A549 (cell line): ENCODE data around the gene RAB39B.

Experiments used
- BHLHE40 ChIP-seq: IDR thresholded peaks from 2 replicates; pipeline ENCODE4 v1.6.1; 2012; ENCODE audit warnings: low read depth, low read length, inconsistent platforms
- CEBPB ChIP-seq, 2 experiments: fragments of >200 bp in 1 of 2; sonication (Bioruptor Twin) in 1 of 2; formaldehyde crosslinking in 1 of 2; IDR thresholded peaks; 2 replicates each; pipeline ENCODE4 v1.6.1; 2012 to 2016
- HDAC2 ChIP-seq: fragments of 200-600 bp; sonication (generic); IDR thresholded peaks from 2 replicates; pipeline ENCODE4 v1.6.1; 2016
- MAFK ChIP-seq: fragments of 450-650 bp; IDR thresholded peaks from 2 replicates; pipeline ENCODE4 v1.6.1; 2014; ENCODE audit not compliant: partially characterized antibody
- MAZ ChIP-seq: fragments of 150-350 bp; IDR thresholded peaks from 2 replicates; pipeline ENCODE4 v1.6.1; 2014; ENCODE audit warnings: antibody characterized with exemption, low read depth, low read length, borderline replicate concordance
- PHF8 ChIP-seq: fragments of 200-600 bp; sonication (generic); IDR thresholded peaks from 2 replicates; pipeline ENCODE4 v1.6.1; 2016; ENCODE audit warnings: low read depth, mild to moderate bottlenecking, antibody characterized with exemption, moderate library complexity, borderline replicate concordance
- REST ChIP-seq: fragments of 200-600 bp; sonication (generic); IDR thresholded peaks from 2 replicates; pipeline ENCODE4 v1.6.1; 2016; ENCODE audit warnings: antibody characterized with exemption, mild to moderate bottlenecking, moderate library complexity
- RNF2 ChIP-seq: fragments of 200-600 bp; sonication (generic); IDR thresholded peaks from 2 replicates; pipeline ENCODE4 v1.6.1; 2016; ENCODE audit warnings: low read depth, mild to moderate bottlenecking, antibody characterized with exemption, moderate library complexity, borderline replicate concordance
- TF ChIP-seq, protein P1 (sequence below): fragments of >200 bp; sonication (Bioruptor Twin); formaldehyde crosslinking; IDR thresholded peaks from 3 replicates; pipeline ENCODE4 v1.5.1; 2016
- TF ChIP-seq, protein P2 (sequence below): IDR thresholded peaks from 2 replicates; pipeline ENCODE4 v1.6.1; 2012; ENCODE audit warnings: low read depth, borderline replicate concordance

DNA sequence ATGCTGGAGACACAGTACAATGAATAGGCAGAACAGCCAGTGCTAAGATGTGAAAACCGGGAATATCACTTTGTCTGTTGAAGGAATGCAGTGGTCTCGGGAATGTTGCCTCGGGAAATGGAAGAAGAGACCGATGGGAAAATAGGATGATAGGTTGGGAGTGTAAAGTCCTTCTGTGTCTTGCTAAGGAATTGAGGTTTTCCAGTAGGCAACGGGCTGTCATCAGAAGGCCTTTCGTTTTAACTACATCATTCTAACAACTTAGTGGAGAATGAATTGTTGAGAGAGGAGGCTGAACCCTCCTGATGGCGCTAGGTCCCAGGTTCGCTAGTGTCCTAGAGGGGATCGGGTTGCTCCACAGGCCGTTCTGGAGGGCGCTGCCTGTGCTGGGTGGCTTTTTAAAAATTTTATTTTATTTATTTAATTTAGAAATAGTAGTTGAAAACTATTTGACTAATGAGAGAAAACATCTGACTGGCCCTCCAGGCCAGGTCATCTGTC is 47.3 kb downstream of the RAB39B start:
- TF ChIP-seq HDAC2, result no peak
- TF ChIP-seq BHLHE40, result no peak
- TF ChIP-seq, protein P1, sequence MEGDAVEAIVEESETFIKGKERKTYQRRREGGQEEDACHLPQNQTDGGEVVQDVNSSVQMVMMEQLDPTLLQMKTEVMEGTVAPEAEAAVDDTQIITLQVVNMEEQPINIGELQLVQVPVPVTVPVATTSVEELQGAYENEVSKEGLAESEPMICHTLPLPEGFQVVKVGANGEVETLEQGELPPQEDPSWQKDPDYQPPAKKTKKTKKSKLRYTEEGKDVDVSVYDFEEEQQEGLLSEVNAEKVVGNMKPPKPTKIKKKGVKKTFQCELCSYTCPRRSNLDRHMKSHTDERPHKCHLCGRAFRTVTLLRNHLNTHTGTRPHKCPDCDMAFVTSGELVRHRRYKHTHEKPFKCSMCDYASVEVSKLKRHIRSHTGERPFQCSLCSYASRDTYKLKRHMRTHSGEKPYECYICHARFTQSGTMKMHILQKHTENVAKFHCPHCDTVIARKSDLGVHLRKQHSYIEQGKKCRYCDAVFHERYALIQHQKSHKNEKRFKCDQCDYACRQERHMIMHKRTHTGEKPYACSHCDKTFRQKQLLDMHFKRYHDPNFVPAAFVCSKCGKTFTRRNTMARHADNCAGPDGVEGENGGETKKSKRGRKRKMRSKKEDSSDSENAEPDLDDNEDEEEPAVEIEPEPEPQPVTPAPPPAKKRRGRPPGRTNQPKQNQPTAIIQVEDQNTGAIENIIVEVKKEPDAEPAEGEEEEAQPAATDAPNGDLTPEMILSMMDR, result no peak; the same call in 2 of the 3 replicates
- TF ChIP-seq RNF2, result no peak
- TF ChIP-seq, protein P2, sequence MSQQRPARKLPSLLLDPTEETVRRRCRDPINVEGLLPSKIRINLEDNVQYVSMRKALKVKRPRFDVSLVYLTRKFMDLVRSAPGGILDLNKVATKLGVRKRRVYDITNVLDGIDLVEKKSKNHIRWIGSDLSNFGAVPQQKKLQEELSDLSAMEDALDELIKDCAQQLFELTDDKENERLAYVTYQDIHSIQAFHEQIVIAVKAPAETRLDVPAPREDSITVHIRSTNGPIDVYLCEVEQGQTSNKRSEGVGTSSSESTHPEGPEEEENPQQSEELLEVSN, result no peak
- no peak for TF ChIP-seq REST
- TF ChIP-seq PHF8, result no peak
- no peak for TF ChIP-seq MAFK
- TF ChIP-seq MAZ, result no peak
- no peak for TF ChIP-seq CEBPB (IDR thresholded peaks at IDR 0.05)
